HG02970 (cell line): ENCODE data around the gene SRP14.
"Not testable (repeated sequence)": the region's sequence is repeated elsewhere in the genome, so short reads cannot be mapped to it uniquely, and the experiment has no call there.

ENCODE experiments used
- ATAC-seq: cut with Tn5 transposase; IDR thresholded peaks from one replicate; pipeline ENCODE4 v1.9.1; 2021; ENCODE audit warnings: mild to moderate bottlenecking, moderate library complexity, moderate number of reproducible peaks; ENCODE audit not compliant: unreplicated experiment, low FRiP score

Gene SRP14

GRCh38 chr15:40052604-40053003, 13.6 kb upstream of the SRP14 start:
- no peak for ATAC-seq

- no peak for ATAC-seq
Observed at GRCh38 chr15:40051616-40052415, 12.8 kb upstream of the SRP14 start.

GRCh38 chr15:40050788-40051470, 11.9 kb upstream of the SRP14 start:
- no peak for ATAC-seq

- no peak for ATAC-seq
Observed at GRCh38 chr15:40048926-40049475, 10.0 kb upstream of the SRP14 start.

- ATAC-seq: no peak
Observed at GRCh38 chr15:40048211-40048792, 9.3 kb upstream of the SRP14 start.

- no peak for ATAC-seq
Observed at GRCh38 chr15:40047415-40048210, 8.6 kb upstream of the SRP14 start.

- ATAC-seq: no peak
Observed at GRCh38 chr15:40046721-40047414, 7.9 kb upstream of the SRP14 start.

- no peak for ATAC-seq
Observed at GRCh38 chr15:40045572-40046217, 6.7 kb upstream of the SRP14 start.

- ATAC-seq: peak; percentile 55
Observed at GRCh38 chr15:40044717-40045571, 6.0 kb upstream of the SRP14 start.

GRCh38 chr15:40043927-40044716, 5.1 kb upstream of the SRP14 start:
- no peak for ATAC-seq

GRCh38 chr15:40042791-40043320, 3.9 kb upstream of the SRP14 start:
- ATAC-seq: no peak

GRCh38 chr15:40040770-40041169, 1.8 kb upstream of the SRP14 start:
- ATAC-seq: no peak

GRCh38 chr15:40040293-40040635, 1.3 kb upstream of the SRP14 start:
- ATAC-seq: no peak

- ATAC-seq: no peak
Observed at GRCh38 chr15:40038275-40038637, 725 bp downstream of the SRP14 start.

GRCh38 chr15:40037721-40038120, 1.3 kb downstream of the SRP14 start:
- ATAC-seq: no peak

GRCh38 chr15:40035182-40035581, 3.8 kb downstream of the SRP14 start:
- ATAC-seq: not testable (repeated sequence)

GRCh38 chr15:40034186-40034946, 4.6 kb downstream of the SRP14 start:
- ATAC-seq: no peak
